Measurements from ENCODE around the gene GPR37. TPM values are rescaled to one million over a fixed set of nuclear protein-coding genes. Genes with fewer than 3 reads are reported as not detected.

The GPR37 gene
- total RNA-seq, 1 experiment from 2014 or later = 1.3 TPM

- peaks cover 15% of the 10 kb centered on the region for H3K9me3 ChIP-seq (ENCODE audit: control insufficient read depth, insufficient read depth, low read depth, low read length)
- H3K36me3 ChIP-seq (ENCODE audit: control insufficient read depth, insufficient read depth, low read length) = no peaks in the 10 kb centered on the region
- ATAC-seq = no peak
- no peak overlapping the region for H3K4me3 ChIP-seq (ENCODE audit: low read depth in 2 of 2, low read length in 2 of 2)
- BruUV-seq (replicated peaks) = no TSS peak
- intact Hi-C loops (cut with micrococcal nuclease; ENCODE audit: unreplicated experiment) = no loop called here
- H3K27me3 ChIP-seq (ENCODE audit: control insufficient read depth, insufficient read depth, low read length) = no peaks in the 10 kb centered on the region
- POLR2A ChIA-PET = no interaction called here
- in situ Hi-C loops (cut with HindIII; ENCODE audit: low pct_unique_long_range_greater_than_20kb, low sequenced_read_pairs) = no loop called here
- CTCF ChIA-PET = no interaction called here
- no peak overlapping the region for H3K27ac ChIP-seq (ENCODE audit: low read length)
- H3K4me1 ChIP-seq (ENCODE audit: control insufficient read depth, insufficient read depth, low read length) = no peaks in the 10 kb centered on the region
- TF ChIP-seq REST (IDR thresholded peaks at IDR 0.05; ENCODE audit: insufficient read depth in 1 of 2, low read depth in 2 of 2, low read length in 1 of 2) = no peak
- no peak for TF ChIP-seq TCF7L2 (IDR thresholded peaks at IDR 0.05; ENCODE audit: low read depth, low read length)
- TF ChIP-seq, protein P1, sequence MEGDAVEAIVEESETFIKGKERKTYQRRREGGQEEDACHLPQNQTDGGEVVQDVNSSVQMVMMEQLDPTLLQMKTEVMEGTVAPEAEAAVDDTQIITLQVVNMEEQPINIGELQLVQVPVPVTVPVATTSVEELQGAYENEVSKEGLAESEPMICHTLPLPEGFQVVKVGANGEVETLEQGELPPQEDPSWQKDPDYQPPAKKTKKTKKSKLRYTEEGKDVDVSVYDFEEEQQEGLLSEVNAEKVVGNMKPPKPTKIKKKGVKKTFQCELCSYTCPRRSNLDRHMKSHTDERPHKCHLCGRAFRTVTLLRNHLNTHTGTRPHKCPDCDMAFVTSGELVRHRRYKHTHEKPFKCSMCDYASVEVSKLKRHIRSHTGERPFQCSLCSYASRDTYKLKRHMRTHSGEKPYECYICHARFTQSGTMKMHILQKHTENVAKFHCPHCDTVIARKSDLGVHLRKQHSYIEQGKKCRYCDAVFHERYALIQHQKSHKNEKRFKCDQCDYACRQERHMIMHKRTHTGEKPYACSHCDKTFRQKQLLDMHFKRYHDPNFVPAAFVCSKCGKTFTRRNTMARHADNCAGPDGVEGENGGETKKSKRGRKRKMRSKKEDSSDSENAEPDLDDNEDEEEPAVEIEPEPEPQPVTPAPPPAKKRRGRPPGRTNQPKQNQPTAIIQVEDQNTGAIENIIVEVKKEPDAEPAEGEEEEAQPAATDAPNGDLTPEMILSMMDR (IDR thresholded peaks at IDR 0.05) = no peak
- TF ChIP-seq SIN3A (IDR thresholded peaks at IDR 0.05; ENCODE audit: borderline replicate concordance, insufficient read depth, low read depth, low read length) = no peak
- TF ChIP-seq POLR2AphosphoS5 (IDR thresholded peaks at IDR 0.05; ENCODE audit: low read depth, low read length) = no peak
- DNase-seq (ENCODE audit: low read depth, low spot score) = no peak
Observed at GRCh38 chr7:124712017-124712416, 53.6 kb downstream of the GPR37 start.

DNA sequence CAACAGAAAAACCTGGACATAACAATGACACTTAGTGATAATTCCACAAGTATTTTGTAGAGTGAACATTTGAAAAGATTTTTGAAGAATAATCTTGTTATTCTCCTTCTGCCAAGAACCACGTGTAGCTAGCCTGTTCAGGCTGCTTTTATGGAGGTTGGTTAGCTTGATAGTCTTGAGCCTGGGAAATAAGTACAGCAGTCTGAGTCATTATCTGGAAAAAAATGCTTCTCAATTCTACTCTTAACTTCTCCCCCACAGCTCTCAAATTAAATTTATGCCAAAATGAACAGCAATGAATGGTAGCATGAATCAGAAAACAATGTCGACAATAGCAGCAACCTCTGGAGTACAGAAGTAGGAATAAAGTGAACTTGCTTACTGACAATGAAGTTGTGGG lies 63.2 kb downstream of the GPR37 start:
- TF ChIP-seq REST (IDR thresholded peaks at IDR 0.05; ENCODE audit: insufficient read depth in 1 of 2, low read depth in 2 of 2, low read length in 1 of 2) (no peak), SIN3A (IDR thresholded peaks at IDR 0.05; ENCODE audit: borderline replicate concordance, insufficient read depth, low read depth, low read length) (no peak), POLR2AphosphoS5 (IDR thresholded peaks at IDR 0.05; ENCODE audit: low read depth, low read length) (no peak), TCF7L2 (IDR thresholded peaks at IDR 0.05; ENCODE audit: low read depth, low read length) (no peak)
- TF ChIP-seq, protein P1 (IDR thresholded peaks at IDR 0.05) = no peak
- ATAC-seq = no peak
- Histone ChIP-seq H3K4me3 (ENCODE audit: low read depth in 2 of 2, low read length in 2 of 2) (no peak overlapping the region), H3K4me1 (ENCODE audit: control insufficient read depth, insufficient read depth, low read length) (no peaks in the 10 kb centered on the region), H3K9me3 (ENCODE audit: control insufficient read depth, insufficient read depth, low read depth, low read length) (0 out of 2 replicates have a peak, but pooled peaks cover 3% of the 10 kb centered on the region), H3K36me3 (ENCODE audit: control insufficient read depth, insufficient read depth, low read length) (no peaks in the 10 kb centered on the region), H3K27ac (ENCODE audit: low read length) (no peak overlapping the region), H3K27me3 (ENCODE audit: control insufficient read depth, insufficient read depth, low read length) (no peaks in the 10 kb centered on the region)
- CTCF ChIA-PET = no interaction called here
- intact Hi-C loops (cut with micrococcal nuclease; ENCODE audit: unreplicated experiment) (no loop called here), in situ Hi-C loops (cut with HindIII; ENCODE audit: low pct_unique_long_range_greater_than_20kb, low sequenced_read_pairs) (no loop called here)
- BruUV-seq (replicated peaks) = no TSS peak
- POLR2A ChIA-PET = no interaction called here
- DNase-seq (ENCODE audit: low read depth, low spot score) = no peak

Measured in Panc1 (cell line).